COLO668 (cell line): ENCODE measurements around the gene WDR46.
"Not testable (repeated sequence)": the region's sequence is repeated elsewhere in the genome, so short reads cannot be mapped to it uniquely, and the experiment has no call there.

Source experiments
- DNase-seq: peaks from one replicate; lab custom pipeline; 2025; ENCODE audit not compliant: unreplicated experiment; lab: John Stamatoyannopoulos, UW

WDR46 gene

DNA sequence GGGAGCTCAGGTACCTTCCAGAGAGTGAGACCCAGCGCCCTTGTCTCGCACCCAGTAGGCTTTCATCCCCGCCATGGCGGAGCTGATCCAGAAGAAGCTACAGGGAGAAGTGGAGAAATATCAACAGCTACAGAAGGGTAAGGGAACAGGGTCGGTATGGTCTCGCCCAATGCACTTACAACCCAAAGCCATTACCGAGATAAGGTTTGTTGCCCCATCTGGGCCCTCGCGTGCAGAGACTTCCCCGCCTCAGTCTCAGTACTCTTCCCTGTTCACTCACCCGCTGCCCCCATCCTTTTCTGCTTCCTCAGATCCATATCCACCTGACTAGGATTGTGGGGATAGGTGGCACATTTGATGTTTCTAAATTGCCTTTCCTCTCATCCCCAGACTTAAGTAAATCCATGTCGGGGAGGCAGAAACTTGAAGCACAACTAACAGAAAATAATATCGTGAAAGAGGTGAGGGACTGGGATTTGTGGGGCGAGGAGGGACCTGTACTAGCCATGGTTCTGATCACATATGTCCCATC is 811 bp upstream of the WDR46 start:
- DNase-seq: no peak

DNA sequence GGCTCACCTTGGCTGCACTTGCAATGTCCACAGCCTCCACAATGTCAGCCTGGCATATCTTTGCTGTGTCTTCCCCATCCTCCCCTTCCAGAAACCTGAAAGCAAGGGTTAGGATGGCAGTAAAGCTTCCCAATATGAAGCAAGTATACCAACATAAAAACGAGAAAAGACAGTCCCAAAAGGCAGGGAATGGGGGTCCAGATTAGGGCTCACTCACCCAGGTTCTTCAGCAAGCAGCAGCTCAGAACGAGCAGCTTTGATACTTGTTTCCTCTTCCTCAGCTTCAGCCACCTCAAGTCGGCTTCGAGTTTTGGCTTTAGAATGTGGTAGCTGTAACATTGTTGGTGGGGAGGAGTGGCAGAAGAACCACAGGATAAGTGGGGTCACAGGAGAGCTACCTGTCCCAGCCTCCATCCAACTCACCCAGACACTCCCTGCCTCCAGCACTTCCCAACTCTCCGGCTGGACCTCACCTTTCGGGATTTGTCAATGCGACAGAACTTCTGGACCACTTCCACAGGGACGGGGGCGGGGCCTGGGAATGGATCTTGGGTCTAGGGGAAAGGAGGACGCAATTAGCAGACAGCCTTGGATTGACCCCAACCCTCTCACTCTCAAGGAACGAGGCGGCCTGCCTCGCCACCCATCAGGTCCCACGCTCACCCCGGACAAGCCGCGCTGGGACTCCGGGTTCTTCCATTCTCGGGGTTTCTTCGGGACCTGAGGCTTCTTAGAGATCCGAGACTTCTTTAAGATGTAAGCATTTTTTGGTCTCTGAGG is 708 bp downstream of the WDR46 start:
- DNase-seq: no peak

DNA sequence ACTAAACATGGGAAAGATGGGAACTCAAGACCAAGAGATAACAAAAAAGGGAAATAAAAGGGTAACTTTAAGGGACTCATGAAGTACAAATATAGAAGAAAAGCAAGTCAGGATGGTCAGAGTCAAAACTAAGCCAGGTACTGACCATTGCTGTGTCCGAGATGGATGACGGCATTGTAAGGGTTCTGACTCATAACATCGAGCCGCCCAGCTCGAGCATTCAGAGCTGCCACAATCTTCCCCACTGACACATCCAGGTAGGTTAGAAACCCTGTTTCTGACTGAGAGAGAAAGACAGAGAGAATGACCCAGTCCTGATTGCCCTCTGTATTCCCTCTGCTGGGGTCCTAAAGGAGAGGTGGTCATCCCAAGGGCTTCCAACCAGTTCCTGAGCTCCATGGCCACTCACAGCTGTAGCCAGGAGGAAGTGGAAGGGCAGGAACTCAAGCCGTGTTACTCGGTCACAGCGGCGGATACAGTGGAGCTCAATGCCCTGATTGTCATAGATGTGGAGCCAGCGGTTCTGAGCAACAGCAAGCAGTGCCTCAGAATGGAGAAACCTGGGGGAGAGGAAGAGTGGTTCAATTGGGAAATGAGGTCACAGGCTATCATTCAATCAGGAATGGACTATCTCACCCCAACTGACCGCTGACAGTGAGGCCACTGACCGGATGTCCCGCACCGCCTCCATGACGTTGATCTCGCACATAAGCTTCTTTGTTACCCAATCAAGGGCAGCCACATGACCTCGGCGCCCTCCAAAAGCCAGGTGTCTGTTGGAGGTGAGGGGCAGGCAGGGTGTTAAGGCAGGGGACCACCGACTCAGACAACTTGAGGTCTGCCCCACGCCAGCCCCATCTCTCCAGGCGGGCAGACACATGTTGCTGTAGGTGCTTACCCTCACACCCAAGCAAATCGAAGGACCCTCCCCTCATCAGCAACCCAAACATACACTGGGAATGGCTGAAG is 1.8 kb downstream of the WDR46 start:
- DNase-seq: no peak

DNA sequence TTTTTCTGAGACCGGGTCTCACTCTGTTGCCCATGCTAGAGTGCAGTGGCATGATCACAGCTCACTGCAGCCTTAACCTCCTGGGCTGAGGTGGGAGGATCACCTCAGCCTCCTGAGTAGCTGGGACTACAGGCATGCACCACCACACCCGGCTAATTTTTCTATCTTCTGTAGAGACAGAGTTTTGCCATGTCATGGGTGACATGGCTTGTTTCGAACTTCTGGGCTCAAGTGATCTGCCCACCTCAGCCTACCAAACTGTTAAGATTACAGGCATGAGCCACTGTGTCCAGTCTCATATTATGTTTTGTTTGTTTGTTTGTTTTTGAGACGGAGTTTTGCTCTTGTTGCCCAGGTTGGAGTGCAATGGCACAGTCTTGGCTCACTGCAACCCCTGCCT is 3.8 kb downstream of the WDR46 start:
- DNase-seq: not testable (repeated sequence)

DNA sequence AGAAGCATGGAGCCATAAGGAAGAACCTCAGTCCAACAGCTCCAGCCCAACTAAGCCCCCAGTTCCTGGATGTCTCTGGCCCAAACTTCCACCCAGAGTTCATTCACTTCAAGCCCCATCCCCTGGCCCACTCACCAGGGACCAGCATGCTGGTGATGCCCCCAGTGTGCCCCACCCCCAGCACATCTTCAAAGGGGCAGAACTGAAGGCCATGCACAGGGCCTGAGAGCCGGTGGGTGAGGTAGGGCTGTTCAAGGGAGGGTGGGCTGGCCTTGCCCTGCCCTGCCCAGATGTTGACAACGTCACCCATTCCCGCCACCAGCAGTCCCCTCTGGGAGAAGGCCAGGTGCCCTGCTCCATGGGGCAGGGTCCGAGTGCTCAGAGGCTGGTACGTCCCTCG is 8.5 kb downstream of the WDR46 start:
- DNase-seq: no peak

DNA sequence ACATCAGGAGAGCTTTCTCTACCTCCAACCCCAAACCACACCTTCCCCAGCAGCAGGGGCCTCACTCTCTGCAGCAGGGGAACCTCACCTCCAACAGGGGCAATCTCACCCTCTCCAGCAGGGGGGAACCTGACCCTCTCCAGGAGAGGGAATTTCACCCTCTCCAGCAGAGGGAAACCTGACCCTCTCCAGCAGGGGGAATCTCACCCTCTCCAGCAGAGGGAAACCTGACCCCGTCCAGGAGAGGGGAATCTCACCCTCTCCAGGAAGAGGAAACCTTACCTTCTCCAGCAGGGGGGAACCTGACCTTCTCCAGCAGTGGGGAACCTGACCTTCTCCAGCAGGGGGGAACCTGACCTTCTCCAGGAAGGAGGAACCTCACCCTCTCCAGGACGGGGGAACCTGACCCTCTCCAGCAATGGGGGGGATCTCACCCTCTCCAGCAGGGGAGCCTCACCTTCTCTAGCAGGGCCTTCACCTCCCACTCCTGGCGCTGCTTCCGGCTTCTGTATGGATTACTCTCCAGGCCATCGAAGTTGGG is 9.0 kb downstream of the WDR46 start:
- peak; percentile 62 for DNase-seq

DNA sequence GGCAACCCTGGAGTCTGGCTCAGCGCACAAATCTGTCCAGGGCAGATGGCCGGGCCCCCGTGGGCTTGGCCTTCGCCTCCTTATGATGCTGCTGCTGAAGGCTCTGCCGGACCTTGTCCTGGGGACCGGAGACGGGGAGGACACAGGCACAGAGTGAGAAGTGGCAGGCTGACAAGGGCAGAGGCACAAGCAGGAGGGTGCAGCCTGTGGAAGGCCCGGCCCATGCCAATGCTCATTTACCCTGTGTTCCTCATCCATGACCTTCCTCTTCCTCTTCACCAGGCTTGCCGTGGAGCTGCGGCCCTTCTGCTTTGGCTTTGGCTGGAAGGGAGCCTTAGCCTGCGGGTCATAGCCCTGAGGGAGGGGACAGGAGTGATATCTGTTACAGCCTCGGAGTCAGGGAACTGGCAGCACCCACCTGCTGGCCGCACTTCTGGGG is 9.8 kb downstream of the WDR46 start:
- no peak for DNase-seq

DNA sequence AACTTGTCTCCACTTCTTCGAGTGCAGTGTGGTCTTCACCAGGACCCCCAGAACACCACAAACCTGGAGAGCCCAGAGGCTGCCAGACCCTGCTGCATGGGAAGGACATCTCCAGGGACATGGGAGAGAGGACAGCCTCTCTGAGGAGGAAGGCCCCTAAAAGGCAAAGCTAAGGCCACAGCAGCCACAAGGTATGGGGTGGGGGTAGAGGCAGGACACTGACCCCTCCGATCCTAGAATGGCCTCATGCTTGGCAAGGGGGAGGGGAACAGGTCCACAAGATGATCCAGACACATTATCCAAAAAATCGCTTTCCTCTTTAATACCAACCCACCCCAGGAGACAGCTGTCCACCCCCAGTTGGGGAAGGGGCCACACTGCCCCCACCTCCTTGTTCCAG is 10.2 kb downstream of the WDR46 start:
- no peak for DNase-seq

DNA sequence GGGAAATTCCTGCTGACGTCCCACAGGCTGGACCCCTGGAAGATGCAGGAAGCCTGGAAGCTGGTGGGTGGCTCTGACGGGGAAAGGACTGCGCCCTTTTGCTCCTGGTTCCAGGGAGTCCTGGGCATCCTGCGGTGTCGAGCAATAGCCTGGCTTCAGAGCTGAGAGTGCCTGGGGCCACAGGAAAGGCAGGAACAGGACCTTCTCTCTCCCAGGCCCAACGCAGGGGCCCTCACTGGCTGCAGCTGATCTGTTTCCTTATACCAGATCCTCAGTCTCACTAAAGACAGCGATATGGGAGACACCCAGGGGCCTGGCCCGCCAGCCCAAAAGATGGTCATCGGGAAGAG is 10.7 kb downstream of the WDR46 start:
- no peak for DNase-seq

DNA sequence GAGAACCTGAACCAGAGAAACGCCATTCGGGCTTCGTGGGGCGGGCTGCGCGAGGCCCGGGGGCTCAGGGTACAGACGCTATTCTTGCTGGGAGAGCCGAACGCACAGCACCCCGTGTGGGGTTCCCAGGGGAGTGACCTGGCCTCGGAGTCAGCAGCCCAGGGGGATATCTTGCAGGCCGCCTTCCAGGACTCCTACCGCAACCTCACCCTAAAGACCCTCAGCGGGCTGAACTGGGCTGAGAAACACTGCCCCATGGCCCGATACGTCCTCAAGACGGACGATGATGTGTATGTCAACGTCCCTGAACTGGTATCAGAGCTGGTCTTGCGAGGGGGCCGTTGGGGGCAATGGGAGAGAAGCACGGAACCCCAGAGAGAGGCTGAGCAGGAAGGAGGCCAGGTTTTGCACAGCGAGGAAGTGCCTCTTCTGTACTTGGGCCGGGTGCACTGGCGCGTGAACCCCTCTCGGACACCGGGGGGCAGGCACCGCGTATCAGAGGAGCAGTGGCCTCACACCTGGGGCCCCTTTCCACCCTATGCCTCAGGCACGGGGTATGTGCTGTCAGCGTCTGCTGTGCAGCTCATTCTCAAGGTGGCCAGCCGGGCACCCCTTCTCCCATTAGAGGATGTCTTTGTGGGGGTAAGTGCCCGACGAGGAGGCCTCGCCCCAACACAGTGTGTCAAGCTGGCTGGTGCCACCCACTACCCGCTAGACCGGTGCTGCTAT is 11.2 kb downstream of the WDR46 start:
- no peak for DNase-seq

DNA sequence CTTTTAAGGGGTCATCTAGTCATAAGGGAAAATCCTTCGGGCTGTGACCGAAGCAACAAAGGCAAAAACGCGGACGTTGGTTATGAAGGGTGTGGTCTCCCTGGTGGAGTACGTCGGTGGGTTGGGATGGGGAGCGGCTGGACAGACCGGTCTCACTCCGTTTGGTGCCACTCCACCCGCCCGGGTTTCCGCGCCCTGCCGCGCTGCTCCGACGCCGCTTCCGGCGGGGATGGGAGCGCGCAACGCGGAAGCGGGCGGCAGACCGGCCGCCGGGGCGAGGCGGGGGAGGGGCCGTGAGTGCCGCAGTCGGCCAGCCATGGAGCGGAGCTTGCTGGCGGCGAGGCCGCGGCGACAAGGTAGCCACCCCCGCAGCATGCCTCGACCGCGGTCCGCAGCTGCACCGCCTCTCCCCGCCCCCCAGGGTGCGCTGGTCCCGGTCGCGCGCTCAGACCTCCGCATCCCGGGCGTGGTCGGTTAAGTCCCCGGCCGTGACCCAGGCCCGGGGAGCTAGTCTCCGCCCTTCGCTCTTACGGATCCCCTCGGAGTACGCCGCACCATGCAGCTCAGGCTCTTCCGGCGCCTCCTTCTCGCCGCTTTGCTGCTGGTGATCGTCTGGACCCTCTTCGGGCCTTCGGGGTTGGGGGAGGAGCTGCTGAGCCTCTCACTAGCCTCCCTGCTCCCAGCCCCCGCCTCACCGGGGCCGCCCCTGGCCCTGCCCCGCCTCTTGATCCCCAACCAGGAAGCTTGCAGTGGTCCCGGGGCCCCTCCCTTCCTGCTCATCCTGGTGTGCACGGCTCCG is 12.0 kb downstream of the WDR46 start, which contains the start of gene B3GALT4:
B3GALT4 (plus strand) TSS at position 260 of the 799 bp plus-strand sequence; CDS start at position 557, 297 bp downstream.
- DNase-seq: peak; percentile 87

DNA sequence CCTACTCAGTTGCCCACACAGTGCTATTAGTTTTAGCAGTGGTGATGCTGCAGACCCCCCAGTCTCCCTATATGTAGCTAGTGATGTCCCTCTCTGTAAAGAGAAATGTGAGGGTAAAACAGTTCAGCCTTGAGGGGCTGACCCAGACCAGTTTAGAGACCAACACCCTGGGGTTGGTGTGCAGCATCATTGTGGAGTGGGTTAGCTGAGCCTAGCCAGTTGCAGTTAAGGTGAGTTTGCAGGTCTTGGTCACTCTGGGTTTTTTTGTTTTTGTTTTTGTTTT is 12.5 kb downstream of the WDR46 start:
- DNase-seq: no peak

DNA sequence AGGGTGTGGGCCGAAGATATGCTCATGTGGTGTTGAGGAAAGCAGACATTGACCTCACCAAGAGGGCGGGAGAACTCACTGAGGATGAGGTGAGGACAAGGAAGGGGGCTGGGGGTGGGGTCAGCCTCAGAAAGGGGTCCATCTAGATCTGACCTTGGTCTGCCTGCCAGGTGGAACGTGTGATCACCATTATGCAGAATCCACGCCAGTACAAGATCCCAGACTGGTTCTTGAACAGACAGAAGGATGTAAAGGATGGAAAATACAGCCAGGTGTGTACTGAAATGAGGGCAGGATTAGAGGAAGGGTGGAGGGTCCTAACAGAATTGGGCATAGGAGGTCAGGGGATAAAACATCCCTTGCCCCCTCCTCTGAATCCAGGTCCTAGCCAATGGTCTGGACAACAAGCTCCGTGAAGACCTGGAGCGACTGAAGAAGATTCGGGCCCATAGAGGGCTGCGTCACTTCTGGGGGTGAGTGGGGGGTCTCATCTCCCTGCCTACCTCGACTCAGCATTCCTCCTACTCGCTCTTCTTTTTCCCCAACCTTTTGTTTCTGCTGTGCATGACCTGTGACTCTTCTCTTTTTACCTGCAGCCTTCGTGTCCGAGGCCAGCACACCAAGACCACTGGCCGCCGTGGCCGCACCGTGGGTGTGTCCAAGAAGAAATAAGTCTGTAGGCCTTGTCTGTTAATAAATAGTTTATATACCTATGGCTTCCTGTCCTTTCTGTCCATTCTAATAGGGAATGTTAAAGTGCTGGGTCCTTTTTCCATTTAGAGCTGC is 13.1 kb downstream of the WDR46 start:
- DNase-seq: not testable (repeated sequence)

DNA sequence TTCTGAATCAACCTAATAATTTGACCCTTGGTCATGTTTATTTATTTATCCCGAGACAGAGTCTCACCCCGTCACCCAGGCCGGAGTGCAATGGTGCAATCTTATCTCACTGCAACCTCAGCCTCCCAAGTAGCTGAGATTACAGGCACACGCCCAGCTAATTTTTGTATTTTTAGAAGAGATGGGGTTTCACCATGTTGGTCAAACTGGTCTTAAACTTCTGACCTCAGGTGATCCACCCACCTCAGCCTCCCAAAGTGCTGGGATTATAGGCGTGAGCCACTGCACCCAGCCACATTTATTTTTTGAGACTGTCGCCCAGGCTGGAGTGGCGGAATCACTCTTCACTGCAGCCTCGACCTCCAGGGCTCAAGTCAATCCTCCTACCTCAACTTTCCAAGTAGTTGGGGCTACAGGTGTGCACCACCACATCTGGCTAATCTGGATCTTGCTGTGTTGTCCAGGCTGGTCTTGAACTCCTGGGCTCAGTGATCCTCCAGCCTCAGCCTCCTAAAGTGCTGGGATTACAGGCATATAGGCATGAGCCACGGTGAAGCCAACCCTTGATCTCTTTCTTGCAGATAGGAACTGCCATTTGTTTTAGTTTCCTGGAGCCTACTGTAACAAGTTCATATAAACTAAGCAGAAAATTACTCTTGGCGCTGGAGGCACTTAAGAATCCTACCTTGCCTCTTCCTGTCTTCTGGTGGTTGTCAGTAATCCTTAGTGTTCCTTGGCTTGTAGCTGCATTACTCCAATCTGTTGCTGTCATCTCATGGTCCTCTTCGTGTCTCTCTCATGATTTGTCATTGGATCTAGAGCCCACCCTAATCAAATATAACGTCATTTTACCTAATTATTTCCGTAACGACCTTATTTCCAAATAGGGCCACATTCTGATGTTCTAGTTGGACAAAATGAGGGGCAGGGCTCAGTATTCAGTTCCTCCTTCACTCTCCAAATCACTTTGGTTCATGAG is 14.8 kb downstream of the WDR46 start:
- DNase-seq: no peak

DNA sequence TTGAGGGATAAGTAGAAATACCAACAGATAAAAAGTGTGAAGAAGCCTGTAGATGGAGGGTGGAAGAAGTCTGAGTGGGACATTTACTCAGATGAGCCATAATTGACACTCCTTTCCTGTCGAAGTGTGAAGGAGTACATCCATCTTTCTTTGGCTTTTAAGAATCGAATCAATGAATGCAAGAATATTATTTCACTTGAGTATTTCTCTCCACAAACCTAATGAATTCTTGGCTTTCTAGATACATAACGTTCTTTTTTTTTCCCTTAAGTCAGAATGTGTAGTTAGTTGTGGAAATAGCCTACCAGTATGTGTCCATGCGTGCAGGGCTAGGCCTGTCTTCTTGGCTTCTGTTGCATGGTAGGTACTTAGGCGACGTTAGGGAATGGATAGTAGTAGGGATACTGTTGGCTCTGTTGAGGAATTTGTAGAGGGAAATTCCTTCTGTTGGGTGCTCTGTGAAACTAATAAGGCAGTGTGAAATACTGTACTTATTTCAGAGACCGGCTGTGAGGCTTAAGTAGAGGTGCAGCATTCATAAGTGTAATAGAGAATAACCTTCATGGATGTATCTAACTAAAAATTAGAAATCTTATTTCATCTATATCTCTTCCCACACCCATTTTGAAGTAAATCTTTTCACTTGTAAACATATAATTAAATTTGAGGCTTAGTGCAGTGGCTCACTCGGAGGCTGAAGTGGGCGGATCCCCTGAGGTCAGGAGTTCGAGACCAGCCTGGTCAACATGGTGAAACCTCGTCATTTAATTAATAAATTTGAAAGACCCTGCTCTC is 15.7 kb downstream of the WDR46 start:
- DNase-seq: no peak

DNA sequence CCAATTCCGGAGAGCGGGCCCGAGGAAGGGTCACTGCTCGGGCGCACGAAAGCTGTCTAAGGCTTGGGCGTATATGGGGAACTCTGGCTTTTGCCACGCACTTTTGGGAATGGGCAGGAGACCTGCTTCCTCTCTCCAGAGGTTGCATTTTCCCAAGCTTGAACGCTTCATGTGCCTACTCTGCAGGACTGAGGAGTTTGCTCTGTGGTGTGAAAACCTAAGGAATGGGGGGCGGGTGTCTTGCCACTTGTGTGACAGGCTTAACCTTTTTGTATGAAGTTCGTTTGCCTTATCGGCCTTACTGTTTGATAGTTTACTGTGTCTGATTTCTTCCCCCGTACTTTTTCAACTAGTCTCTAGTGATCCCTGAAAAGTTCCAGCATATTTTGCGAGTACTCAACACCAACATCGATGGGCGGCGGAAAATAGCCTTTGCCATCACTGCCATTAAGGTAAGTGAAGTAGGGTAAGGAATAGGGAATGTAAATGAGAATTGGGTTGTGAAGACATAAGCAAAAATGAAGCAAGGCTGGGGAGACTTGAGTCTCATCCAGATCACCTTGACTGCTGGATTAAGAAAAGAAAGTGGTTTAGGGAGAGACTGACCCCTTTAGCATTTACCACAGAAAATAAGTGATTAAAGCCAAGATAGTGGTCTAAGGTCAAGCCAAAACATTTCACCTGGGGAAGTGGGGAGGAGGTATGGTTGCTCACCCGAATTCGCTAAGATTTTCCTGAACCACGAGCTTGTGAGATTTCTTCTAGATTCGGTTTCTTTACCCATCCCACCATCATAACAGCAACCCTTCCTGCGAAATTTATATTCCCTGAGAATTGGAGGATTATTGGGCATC is 16.5 kb downstream of the WDR46 start:
- no peak for DNase-seq
